ENCODE measurements around the gene PPP6R3.

The PPP6R3 gene

GRCh38 chr11:68497761-68498160 is 37.2 kb downstream of the PPP6R3 start:
- DNase-seq (ENCODE audit: low spot score), result no peak

GRCh38 chr11:68498321-68498720 is 37.8 kb downstream of the PPP6R3 start:
- peak; percentile 29 for DNase-seq (ENCODE audit: low spot score)

DNA sequence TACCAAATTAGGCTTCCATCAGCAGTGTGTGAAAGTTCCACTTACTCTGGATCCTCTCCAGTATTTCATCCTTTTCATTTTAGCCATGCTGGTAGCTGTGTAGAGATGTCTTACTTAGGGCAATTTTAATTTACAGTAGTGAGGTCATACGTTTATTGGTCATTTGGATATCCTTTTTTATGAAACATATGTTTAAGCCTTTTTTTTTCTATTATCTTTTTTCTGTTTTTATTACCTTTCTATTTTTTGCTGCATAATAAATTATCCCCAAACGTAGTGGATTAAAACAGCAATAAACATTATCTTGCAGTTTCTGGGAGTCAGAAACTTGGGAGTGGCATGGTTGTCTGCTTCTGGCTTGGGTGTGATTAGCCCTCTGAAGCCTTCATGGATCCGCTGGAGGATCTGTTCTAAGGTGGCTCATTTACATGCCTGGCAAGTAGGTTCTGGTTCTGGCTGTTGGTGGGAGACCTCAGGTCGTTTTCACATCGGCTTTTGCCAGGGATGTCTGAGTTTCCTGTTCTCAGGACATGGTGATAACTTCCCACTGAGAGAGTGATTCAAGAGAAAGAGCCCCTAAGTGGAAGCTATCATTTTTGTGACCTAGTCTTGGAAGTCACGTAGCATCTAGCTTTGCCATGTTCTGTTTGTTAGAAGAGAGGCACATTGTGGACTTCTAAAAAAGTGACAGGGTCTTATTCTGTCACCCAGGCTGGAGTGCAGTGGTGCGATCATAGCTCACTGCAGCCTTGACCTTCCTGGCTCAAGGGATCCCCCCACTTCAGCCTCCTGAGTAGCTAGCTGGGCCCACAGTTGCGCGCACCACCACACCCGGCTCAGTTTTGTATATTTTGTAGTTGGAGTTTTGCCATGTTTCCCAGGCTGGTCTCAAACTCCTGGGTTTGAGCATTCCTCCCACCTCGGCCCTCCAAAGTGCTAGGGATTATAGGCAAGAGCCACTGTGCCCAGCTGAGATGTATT is 38.6 kb downstream of the PPP6R3 start:
- peak; percentile 82 for DNase-seq (ENCODE audit: low spot score)

DNA sequence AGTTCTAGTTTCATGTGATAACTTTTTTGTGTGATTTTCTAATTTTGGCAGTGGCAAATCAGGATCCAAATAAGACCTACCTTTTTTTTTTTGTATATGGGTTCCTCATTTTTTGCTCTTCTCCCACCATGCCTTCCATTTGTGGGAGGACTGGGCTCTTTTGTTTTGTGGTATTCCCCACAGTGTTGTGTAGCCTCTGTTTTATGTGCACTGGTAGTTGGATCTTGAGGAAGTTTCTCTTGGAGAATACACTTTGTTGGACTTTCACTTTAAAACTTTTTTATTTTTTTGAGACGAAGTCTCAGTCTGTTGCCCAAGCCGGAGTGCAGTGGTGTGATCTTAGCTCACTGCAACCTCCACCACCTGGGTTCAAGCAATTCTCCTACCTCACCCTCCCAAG is 39.7 kb downstream of the PPP6R3 start:
- no peak for DNase-seq (ENCODE audit: low spot score)

DNA sequence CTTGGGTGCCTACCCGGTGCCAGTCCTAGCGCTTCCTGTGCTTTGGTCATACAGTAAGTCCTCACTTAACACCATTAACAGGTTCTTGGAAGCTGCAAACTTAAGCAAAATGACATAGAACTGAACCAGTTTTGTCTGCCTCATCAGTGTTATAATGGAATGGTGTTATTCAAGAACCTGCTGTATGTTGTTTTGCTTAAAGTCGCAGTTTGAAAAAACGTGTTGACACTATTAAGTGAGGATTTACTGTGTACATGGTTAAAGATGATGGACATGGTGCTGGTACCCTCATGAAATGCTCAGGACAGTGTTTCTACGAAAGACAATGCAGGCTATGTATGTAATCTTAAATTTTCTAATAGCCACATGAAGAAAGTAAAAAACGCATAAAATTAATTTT is 41.3 kb downstream of the PPP6R3 start:
- DNase-seq (ENCODE audit: low spot score), result no peak

DNA sequence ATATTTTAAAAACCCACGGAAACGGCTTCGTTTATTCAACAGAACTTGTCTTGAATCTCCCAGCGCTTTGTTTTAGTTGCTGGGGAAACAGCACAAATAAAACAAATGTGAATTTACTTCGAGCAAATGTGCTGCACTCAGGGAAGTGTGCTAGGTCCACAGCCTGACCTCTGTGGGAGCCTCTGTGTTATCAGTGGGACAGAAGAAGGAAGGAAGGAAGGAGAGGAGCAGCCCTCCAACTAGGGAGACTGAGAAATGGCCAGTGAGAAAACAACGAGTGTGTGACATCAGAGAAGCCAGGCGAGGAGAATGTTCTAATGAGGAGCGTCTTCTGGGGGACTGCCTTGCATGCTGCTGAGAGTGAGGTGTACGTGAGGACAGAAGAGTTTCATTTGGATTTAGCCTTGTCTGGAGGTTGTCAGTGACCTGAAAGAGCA is 42.7 kb downstream of the PPP6R3 start:
- DNase-seq (ENCODE audit: low spot score), result no peak

GRCh38 chr11:68503792-68504191 is 43.2 kb downstream of the PPP6R3 start:
- no peak for DNase-seq (ENCODE audit: low spot score)

DNA sequence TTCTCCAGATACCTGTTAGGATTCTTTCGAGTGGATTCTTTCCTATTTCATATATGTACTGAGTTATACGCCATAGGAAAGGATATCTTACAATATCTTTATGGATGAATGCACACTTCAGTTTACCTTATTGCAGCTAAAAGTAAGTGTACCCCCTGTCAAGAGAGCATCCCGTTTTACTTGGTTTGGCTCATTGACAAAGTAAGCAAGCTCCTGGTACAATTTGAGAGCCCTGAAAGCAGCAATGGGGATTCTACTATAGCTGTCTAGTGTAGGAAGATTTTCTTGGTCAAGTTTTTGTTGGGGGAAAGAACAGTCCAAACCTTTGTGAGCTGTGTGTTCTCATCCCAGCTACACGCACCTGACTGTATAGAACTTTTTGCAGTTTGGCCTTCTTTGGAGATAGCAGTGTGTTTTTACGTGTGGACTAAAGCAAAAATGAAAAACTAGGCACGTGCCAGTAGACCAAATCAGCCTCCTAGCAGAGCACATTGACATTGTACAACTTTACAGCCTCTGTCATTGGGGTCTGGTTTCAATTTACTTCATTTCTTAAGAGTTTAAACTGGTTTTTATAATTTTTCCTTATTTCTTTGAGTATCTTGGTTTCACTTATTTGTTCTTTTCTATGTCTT is 44.0 kb downstream of the PPP6R3 start:
- no peak for DNase-seq (ENCODE audit: low spot score)

DNA sequence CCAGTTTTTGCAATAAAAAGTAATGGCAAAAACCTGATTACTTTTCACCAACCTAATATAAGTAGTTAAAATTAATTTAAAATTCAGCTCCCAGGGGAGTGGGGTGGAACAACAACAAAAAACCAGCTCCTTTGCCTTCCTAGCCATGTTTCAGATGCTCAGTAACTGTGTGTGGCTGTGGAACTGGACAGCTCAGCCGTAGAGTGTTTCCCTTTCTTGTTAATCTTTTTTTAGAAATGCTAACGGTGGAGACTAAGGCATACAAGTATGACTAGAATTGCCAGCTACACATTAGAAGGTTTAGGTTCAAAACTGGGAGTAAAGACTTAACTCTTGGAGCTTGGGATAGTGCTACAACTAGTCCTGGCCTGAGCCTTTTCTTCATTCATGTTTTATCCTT is 45.0 kb downstream of the PPP6R3 start:
- DNase-seq (ENCODE audit: low spot score), result no peak

DNA sequence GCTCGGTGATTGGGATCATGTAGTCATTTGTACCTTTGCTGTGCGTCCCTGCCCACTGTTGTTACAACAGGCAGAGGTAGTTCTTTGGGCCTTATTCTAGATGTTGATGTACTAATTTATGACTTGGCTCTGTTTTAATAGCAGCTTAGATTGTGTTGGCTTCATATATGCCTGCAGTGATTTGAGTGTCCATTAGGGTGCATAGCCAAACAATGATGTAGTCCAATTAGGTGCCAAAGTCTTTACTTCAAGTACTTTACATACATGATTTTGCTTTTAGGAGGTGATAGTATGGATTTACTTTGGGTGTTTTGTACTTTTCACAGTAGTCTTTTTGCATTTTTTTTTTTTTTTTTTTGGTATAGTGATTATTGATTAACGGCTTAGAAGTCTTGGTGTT is 46.4 kb downstream of the PPP6R3 start:
- DNase-seq (ENCODE audit: low spot score), result no peak

DNA sequence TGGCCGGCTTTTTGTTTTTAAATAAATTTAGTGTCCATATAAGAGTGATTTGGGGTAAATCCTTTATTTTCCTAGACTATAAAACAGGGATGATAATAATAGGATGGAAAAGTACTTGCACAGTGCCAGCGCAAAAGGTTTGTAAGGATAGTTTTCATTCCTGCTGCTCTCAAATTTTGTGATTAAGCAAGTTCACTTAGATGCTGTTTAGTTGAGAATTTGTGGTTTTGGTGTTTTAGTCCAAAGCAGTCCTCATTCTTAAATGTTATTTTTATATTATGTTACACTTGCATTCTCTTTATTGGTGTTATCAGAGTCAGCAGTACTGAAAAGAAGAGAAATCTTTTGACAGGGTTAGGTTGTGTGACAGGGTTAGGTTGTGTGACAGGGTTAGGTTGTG is 47.9 kb downstream of the PPP6R3 start:
- DNase-seq (ENCODE audit: low spot score), result no peak

DNA sequence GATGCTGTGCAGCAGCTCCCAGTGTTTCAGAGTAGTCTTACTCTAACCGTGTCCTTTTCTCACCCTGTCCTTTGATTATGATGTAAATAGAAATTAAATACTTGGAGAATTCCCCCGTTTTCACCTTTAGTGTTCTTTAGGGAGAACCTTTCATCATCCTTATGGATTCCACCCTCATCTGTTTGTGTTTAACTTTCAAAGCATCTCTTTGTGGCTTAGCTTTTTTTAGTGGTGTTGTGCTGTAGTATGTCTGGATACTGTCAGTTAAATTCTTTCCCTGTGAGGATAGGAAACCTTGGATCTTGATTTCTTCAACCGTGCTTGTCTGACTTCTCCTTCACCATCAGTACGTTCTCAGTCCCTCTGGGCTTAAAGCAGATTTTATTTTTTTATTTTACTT is 48.5 kb downstream of the PPP6R3 start:
- DNase-seq (ENCODE audit: low spot score), result no peak

DNA sequence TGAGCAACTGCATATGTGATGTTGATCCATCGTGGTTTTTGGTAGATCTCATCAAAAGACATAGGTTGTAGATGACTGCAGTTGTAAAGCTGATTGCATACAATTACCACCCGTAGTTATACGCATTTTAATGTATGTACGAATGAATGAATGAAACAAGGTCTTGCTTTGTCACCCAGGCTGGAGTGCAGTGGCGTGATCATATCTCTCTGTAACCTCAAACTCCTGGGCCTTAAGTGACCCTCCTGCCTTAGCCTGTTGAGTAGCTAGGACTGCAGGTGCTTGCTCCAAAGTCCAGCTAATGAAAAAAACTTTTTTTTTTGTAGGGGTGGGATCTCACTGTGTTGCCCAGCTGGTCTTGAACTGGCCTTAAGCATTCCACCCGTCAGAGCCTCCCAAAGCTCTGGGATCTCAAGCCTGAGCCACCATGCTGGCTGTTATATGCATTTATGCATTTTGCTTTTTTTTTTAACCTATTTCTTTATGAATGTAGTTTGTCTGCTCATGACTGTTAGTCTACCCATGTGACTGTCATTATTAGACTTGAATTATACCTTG is 53.5 kb downstream of the PPP6R3 start:
- DNase-seq (ENCODE audit: low spot score), result no peak

DNA sequence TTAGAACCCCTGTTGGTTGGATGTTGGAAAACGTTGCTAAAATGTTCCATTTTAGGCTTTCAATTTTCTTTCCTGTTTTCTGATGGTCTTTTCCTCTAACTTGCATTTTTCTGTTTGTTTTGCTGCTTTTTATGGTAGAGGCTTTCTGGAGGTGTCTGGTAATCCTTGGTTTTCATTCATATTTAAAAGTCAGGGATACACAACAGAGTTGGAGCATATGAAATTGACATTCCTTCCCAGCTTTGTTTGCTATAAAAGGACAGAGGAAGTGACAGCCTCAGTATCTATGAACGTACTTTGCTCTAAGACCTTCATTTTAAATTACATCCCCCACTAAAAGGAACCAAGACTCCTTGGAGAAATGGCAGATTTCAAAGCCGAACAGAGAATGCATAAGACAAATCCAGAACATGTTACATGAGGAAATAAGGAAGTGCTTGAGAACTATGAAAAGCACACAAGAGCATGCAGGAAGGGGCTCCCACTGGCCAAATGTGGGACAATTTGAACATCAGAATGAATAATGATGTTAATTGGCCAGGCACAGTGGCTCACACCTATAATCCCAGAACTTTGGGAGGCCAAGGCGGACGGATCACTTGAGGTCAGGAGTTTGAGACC is 56.7 kb downstream of the PPP6R3 start:
- no peak for DNase-seq (ENCODE audit: low spot score)

GRCh38 chr11:68518191-68518590 is 57.6 kb downstream of the PPP6R3 start:
- no peak for DNase-seq (ENCODE audit: low spot score)

- DNase-seq (ENCODE audit: low spot score), result no peak
These were observed 61.6 kb downstream of the PPP6R3 start for GRCh38 chr11:68521969-68522652.

DNA sequence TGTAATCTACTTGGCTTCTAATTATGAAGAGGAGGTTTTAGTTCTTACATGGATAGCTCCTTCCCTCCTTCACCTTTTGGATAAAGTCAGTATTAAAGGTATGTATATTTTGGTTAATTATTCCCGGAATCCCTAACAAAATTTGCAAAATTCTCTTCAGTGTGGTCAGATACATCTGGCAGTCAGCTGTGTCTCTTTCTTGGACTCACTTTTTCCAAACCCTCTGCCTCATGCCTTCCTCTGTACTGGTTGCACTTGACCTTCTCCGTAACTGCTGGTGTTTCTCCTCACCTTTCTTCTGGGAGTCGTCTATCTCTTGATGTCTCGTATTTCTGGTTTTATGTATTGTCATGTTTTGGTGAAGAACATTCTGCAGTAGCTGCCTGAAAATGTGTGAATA is 62.5 kb downstream of the PPP6R3 start:
- no peak for DNase-seq (ENCODE audit: low spot score)

GRCh38 chr11:68523743-68524142 is 63.2 kb downstream of the PPP6R3 start:
- DNase-seq (ENCODE audit: low spot score), result no peak

DNA sequence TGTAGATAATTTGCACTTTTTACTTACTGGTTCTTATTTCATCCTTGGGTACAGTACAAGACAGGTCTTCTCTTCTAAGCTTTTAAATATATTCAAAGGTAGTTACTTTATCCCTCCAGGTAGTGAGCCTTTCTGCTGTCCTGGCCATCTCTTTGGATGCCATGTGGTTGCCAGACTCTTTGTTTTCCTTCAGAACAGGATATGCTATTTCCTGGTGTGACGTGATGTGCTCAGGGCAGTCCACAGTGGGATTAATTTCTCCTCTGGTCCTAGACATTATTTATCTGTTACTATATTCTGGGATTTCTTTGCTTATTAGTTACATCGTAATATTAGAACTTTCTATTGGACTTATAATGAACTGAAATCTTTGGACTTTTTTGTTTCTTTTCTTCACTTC is 63.7 kb downstream of the PPP6R3 start:
- DNase-seq (ENCODE audit: low spot score), result no peak

DNA sequence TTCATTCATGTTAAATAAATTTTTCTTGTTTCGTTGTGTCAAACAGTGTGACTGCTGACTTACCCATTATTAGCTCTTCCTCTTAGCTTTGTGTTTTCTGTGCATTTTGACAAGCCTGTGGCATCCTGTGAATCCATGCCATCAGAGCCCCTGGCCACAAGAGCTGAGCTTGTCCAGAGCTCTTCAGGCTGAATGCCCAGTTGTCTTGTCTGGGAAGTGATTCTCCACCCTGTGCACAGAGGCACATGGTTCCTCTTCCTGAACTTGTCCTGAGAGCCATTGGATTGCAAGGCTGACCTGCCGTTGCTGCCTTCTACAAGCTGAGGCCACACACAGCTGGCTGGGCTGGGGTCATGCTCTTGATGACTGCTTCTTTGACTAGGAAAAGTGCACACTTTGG is 64.1 kb downstream of the PPP6R3 start:
- no peak for DNase-seq (ENCODE audit: low spot score)

- DNase-seq (ENCODE audit: low spot score), result no peak
These were observed 64.8 kb downstream of the PPP6R3 start for GRCh38 chr11:68525336-68525735.

DNA sequence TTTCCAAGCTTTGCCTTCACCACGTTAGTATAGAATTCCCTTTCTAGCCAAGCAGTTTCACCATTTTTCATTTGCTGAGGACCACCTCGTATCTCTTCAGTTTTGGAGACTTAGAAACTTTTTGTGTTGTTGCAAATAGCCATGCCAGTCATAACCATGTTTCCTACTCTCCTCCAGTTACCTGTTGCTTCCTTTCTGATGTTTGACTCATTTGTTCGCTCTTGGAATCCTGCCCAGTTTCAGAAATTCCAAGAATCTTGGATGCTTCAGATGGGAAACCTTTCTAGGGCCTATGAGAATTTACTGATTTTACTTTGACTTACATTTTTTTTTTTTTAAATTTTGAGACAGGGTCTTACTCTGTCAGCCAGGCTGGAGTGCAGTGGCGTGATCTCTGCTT is 65.4 kb downstream of the PPP6R3 start:
- no peak for DNase-seq (ENCODE audit: low spot score)
